HUES48 (cell line): ENCODE data around the gene LRTM2.

Source experiments
- H3K27ac ChIP-seq: one replicate; pipeline ENCODE4 v1.7.0; 2013; ENCODE audit warnings: low read depth, low read length, inconsistent platforms
- H3K27me3 ChIP-seq: 2 replicates; pipeline ENCODE4 v1.6.1; 2013; ENCODE audit warnings: mild to moderate bottlenecking, low read length; ENCODE audit not compliant: control insufficient read depth, insufficient read depth
- H3K36me3 ChIP-seq: 2 replicates; pipeline ENCODE4 v1.6.1; 2013; ENCODE audit warnings: low read length; ENCODE audit not compliant: control insufficient read depth, insufficient read depth
- H3K4me1 ChIP-seq: 2 replicates; pipeline ENCODE4 v1.6.1; 2013; ENCODE audit warnings: mild to moderate bottlenecking, low read length; ENCODE audit not compliant: control insufficient read depth, insufficient read depth
- H3K4me3 ChIP-seq: 2 replicates; pipeline ENCODE4 v1.5.1; 2013; ENCODE audit warnings: mild to moderate bottlenecking, low read depth, low read length
- H3K9ac ChIP-seq: 2 replicates; pipeline ENCODE4 v1.6.1; 2013; ENCODE audit warnings: mild to moderate bottlenecking, low read depth, low read length, moderate library complexity
- H3K9me3 ChIP-seq: 2 replicates; pipeline ENCODE4 v1.6.1; 2013; ENCODE audit warnings: low read length; ENCODE audit not compliant: control insufficient read depth, insufficient read depth

LRTM2 gene

DNA sequence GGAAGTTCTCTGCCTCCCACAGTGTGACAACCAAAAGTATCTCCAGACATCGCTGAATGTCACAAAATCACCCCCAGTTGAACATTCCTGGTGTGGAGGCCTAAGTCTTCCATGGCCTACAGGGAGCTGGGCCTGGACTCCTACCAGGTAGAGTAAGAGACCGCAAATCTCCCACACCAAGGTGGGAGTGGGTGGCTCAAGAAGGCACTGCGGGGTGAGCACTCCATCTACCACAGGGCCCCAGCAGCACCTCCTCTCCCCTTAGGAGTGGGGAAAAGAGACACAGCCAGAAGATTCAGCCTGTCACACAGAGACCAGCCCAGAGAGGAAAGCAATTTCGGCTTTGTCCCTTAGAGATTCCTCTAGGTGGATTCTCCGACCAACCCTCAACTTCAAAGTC lies 25.5 kb downstream of the LRTM2 start:
- Histone ChIP-seq H3K27ac (no peak overlapping the region), H3K9ac (no peak overlapping the region), H3K4me3 (no peak overlapping the region), H3K4me1 (peaks cover 16% of the 10 kb centered on the region), H3K36me3 (no peaks in the 10 kb centered on the region), H3K27me3 (peaks cover 7% of the 10 kb centered on the region; the same call in 1 of the 2 replicates), H3K9me3 (no peaks in the 10 kb centered on the region)

DNA sequence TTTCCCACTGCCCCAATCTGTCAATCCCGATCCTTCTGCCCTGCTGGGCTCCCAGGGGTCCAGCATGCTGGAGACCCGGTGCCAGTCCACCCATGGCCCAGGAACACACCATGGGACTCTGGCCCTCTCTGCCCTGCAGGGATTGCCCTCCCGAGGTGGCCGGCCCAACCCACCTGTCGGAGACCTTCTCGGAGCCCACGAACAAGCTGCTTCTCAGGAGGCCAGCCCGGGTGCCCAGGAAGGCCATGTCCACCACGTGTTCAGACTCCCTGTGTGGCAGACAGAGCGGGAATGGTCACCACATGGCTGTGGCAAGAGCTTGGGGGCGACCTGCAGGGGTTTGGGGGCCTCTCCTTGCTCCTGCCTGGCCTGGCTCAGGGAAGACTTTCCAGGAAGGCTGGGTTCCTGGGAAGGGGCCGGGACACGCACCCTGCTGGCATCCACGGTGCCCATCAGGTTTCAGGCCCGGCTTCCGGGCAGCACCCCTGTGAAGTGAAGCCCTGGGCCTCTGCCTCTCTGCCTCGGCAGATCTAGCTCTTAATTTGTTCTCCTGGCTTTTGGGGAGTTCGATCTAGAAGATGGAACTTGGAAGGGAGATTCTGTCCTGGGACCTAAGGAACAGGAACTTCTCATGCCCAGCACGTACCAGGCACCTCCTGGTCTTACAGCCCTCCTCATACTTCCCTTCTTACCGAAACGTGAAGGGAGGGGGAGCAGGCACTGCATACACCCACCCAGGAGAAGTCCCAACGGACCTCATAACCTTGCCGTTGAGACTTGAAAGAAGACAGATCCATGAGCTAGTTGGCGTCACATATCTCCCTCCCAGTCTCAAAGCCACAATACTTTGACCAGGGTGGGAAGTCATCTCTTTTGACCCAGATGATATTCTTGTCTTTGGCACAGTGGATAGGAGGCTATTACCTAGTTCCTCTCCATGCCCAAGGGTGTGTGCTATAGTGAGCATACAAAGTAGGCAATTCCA lies 26.3 kb downstream of the LRTM2 start:
- Histone ChIP-seq H3K36me3 (no peaks in the 10 kb centered on the region), H3K27ac (no peak overlapping the region), H3K27me3 (peaks cover 7% of the 10 kb centered on the region; the same call in 1 of the 2 replicates), H3K4me1 (peaks cover 16% of the 10 kb centered on the region), H3K9ac (no peak overlapping the region), H3K4me3 (no peak overlapping the region), H3K9me3 (no peaks in the 10 kb centered on the region)

DNA sequence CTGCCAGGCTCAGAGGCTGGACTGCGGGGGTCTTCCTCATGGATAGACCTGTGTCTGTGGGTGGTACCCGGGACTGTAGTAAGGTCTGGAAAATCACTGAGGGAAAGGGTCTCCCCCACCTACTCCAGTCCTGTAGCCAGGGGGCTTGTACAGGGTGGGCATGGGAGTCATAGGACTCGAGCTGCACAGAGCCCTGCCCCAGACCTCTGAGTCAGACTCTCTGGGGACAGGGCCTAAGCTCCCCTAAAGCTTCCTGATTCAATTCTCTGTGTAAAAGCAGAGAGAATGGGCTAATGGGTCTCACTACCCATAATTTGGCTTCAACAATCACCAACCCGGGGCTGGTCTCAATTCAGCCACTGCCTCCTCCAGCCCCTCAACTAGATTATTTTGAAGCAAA lies 27.0 kb downstream of the LRTM2 start:
- Histone ChIP-seq H3K9ac (no peak overlapping the region), H3K27ac (no peak overlapping the region), H3K36me3 (no peaks in the 10 kb centered on the region), H3K4me1 (peaks cover 16% of the 10 kb centered on the region), H3K4me3 (no peak overlapping the region), H3K9me3 (no peaks in the 10 kb centered on the region), H3K27me3 (peaks cover 7% of the 10 kb centered on the region; the same call in 1 of the 2 replicates)

DNA sequence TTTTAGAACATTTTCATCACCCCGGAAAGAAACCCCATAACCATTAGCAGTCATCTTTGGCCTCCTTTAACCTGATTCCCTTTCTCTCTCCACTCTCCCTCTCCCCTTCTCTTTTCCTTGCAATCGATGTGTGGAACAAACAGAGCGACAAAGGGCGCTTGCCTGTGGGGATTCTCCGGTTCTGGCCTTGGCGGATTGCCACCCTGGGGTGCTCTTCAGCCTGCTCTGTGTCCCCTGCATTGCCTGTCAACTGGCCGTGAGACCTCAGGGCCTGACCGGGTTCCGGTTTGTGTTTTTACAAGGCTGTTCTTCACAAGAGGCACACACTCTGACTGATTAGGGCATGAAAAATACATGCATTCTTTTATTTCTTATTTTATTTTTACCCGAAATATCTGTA lies 27.8 kb downstream of the LRTM2 start:
- H3K4me1 ChIP-seq: peaks cover 16% of the 10 kb centered on the region

DNA sequence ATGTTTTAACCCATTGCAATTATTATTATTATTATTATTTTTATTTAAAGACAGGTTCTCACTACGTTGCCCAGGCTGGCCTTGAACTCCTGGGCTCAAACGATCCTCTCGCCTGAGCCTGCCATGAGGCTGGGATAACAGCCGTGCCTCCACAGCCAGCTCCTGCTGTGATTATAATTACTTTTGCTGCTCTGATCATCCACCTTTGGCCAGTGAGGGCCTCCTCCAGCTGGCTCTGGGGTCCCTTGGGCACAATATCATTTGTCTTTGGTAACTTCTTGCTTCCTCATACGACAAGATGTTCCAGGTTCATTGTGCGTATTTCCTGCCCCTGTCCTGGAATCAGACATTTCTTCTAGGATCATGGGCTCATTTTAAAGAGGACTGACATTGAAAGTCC lies 28.4 kb downstream of the LRTM2 start:
- no peak overlapping the region for H3K4me3 ChIP-seq
- peaks cover 14% of the 10 kb centered on the region for H3K4me1 ChIP-seq
- 0 out of 2 replicates have a peak, but pooled peaks cover 1% of the 10 kb centered on the region for H3K9me3 ChIP-seq
- no peaks in the 10 kb centered on the region for H3K36me3 ChIP-seq
- no peak overlapping the region for H3K27ac ChIP-seq
- H3K27me3 ChIP-seq: peaks cover 7% of the 10 kb centered on the region; the same call in 1 of the 2 replicates
- no peak overlapping the region for H3K9ac ChIP-seq

More for the DNA sequence above, 27.8 kb downstream of the LRTM2 start:
- Histone ChIP-seq H3K36me3 (no peaks in the 10 kb centered on the region), H3K4me3 (no peak overlapping the region), H3K9ac (no peak overlapping the region), H3K27ac (no peak overlapping the region), H3K9me3 (no peaks in the 10 kb centered on the region), H3K27me3 (peaks cover 7% of the 10 kb centered on the region; the same call in 1 of the 2 replicates)

DNA sequence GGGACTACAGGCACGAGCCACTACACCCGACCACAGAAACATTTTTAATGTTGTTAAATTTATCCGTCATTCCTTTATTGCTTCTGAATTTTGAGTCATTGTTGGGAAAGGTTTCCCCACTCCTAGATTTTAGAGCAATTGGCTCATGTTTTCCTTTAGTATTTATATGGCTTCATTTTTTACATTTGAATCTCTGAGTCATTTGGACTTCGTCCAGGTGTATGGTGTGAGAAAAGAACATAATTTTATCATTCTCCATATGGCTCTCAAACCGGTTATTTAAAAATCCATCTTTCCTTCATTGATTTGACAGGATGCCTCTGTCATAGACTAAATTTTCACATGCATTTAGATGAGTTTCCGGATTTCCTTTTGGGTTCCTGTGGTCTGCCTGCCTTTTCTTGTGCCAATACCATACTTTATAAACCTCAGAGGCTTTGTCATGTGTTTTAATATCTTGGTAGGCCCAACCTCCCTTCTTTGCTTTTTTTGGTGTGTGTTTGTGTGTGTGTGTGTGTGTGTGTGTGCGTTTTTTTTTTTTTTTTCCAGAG lies 30.9 kb downstream of the LRTM2 start:
- Histone ChIP-seq H3K4me1 (no peaks in the 10 kb centered on the region), H3K27me3 (no peaks in the 10 kb centered on the region; the same call in 1 of the 2 replicates), H3K27ac (no peak overlapping the region)

DNA sequence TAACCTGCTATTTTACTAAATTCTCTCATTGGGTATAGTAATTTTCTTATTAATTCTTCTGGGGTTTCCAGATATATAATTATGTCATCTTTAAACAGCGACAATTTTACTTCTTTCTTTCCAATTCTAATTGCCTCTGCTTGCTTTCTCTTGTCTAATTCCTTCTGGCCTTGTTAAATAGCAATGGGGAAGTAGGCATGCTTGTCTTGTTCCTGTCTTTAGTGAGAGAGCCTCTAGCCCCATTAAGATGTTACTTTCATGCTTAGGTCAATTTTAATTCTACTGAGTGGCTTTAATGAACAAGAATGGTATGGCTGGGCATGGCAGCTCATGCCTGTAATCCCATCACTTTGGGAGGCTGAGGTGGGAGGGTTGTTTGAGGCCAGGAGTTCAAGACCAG lies 31.7 kb downstream of the LRTM2 start:
- no peaks in the 10 kb centered on the region for H3K4me1 ChIP-seq
- no peaks in the 10 kb centered on the region for H3K36me3 ChIP-seq
- peaks cover 20% of the 10 kb centered on the region for H3K9me3 ChIP-seq
- no peak overlapping the region for H3K4me3 ChIP-seq
- H3K27me3 ChIP-seq: no peaks in the 10 kb centered on the region
- H3K9ac ChIP-seq: no peak overlapping the region
- no peak overlapping the region for H3K27ac ChIP-seq

More for the DNA sequence above, 30.9 kb downstream of the LRTM2 start:
- no peaks in the 10 kb centered on the region for H3K36me3 ChIP-seq
- peaks cover 20% of the 10 kb centered on the region for H3K9me3 ChIP-seq
- H3K4me3 ChIP-seq: no peak overlapping the region
- H3K9ac ChIP-seq: no peak overlapping the region

DNA sequence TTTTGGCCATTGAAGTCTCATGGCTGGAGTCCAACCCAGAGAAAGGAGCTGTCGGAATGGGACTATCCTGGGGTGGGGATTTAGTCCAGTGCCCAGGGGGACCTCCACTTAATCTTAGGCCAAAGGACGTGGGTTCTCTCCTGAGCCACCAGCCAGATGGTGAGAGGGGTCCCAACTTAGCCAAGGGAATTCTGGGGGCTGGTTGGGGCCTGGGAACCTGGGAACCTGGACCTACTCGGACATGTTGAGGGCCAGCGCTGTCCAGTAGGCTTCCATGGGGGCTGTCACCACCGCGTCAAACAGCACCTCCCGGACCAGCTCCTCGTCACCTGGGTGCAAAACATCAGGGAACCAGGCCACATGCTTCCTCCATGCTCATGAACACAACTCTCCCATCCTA lies 33.4 kb downstream of the LRTM2 start:
- Histone ChIP-seq H3K4me1 (no peaks in the 10 kb centered on the region), H3K36me3 (no peaks in the 10 kb centered on the region), H3K9me3 (peaks cover 20% of the 10 kb centered on the region), H3K27ac (no peak overlapping the region), H3K27me3 (no peaks in the 10 kb centered on the region), H3K4me3 (no peak overlapping the region), H3K9ac (no peak overlapping the region)

DNA sequence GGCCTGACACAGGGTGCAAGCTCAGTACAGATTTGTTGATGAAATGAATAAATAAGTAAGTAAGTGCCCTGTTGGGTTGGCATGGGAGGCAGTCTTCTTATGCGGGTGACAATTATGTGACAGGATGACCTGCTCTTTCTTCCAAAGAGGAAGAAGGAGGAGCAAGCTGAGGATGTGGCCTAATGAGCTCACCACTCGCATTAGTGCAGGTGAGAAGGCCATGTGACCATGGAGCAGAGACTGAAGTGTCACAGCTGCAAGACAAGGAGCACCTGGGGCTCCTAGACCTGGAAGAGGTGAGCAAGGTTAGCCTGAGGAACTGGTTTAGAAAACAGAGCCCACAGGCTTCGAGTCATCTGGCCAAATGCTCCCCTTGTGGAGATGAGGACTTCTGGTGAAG lies 34.9 kb downstream of the LRTM2 start:
- Histone ChIP-seq H3K27me3 (no peaks in the 10 kb centered on the region), H3K27ac (no peak overlapping the region), H3K9me3 (peaks cover 20% of the 10 kb centered on the region), H3K4me1 (no peaks in the 10 kb centered on the region), H3K36me3 (no peaks in the 10 kb centered on the region), H3K9ac (no peak overlapping the region), H3K4me3 (no peak overlapping the region)

DNA sequence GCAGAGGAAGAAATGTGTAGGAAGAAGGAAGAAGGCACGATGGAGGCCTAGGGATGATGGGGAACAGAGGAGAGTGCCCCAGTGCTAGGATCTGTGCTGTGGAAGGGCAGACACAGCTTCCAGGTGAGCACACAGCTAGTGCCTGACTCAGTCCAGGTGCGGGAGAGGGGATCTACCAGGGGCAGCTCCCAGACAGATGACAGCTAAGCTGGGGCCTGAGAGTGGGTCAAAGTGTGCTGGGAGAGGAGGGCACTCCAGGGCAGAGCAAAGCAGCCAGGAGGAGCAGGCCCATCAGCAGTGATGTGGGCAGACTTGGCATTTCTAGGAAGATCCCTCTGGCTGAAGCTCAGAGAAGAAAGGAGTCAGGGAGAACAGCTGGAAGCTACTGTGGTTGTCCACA lies 36.7 kb downstream of the LRTM2 start:
- H3K36me3 ChIP-seq: no peaks in the 10 kb centered on the region
- no peaks in the 10 kb centered on the region for H3K27me3 ChIP-seq
- H3K27ac ChIP-seq: no peak overlapping the region
- peaks cover 20% of the 10 kb centered on the region for H3K9me3 ChIP-seq
- no peak overlapping the region for H3K9ac ChIP-seq
- no peaks in the 10 kb centered on the region for H3K4me1 ChIP-seq
- H3K4me3 ChIP-seq: no peak overlapping the region

DNA sequence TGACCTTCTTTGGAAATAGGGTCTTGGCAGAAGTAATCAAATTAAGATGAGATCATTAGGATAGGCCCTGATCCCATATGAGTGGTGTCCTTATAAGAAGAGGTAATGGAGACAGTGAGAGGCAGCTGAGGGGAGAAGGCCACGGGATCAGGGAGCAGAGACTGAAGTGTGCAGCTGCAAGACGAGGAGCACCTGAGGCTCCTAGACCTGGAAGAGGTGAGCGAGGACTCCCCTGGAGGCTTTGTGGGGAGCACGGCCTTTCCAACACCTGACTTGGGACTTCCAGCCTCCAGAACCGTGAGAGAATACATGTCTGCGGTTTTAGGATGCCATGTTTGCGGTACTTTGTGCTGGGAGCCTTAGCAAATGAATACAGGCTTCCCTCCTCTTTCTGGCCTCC lies 37.5 kb downstream of the LRTM2 start:
- Histone ChIP-seq H3K4me3 (no peak overlapping the region), H3K9me3 (peaks cover 20% of the 10 kb centered on the region), H3K9ac (no peak overlapping the region), H3K27me3 (no peaks in the 10 kb centered on the region), H3K4me1 (no peaks in the 10 kb centered on the region), H3K36me3 (no peaks in the 10 kb centered on the region), H3K27ac (no peak overlapping the region)
